HL-60 (cell line): Measurements from ENCODE around the gene MIOS.
A peak's percentile ranks its signal among the peaks of the same experiment; 100 is the strongest.

ENCODE experiments used
- DNase-seq, 2 experiments: peaks; one replicate each; pipeline ENCODE4 v3.0.0-alpha.2; 2010 to 2020; ENCODE audit warnings: low read depth in 1 of 2, low spot score in 1 of 2
- H3K27ac ChIP-seq: fragments of 250-450 bp; sonication (Bioruptor Pico); replicated peaks from 2 replicates; pipeline ENCODE4 v1.5.1; 2020; ENCODE audit warnings: mild to moderate bottlenecking, moderate library complexity
- H3K27me3 ChIP-seq: fragments of 250-450 bp; sonication (Bioruptor Pico); 2 replicates; pipeline ENCODE4 v1.5.1; 2021; ENCODE audit warnings: mild to moderate bottlenecking, moderate library complexity; ENCODE audit not compliant: insufficient read depth, poor library complexity, severe bottlenecking
- H3K4me3 ChIP-seq: replicated peaks from 2 replicates; pipeline ENCODE4 v1.5.1; 2011; ENCODE audit warnings: mild to moderate bottlenecking, control low read depth, low read length; ENCODE audit not compliant: insufficient read depth
- GABPA ChIP-seq: IDR thresholded peaks from 2 replicates; pipeline ENCODE4 v1.6.1; 2012; ENCODE audit warnings: low read depth
- POLR2AphosphoS5 ChIP-seq: IDR thresholded peaks from 2 replicates; pipeline ENCODE4 v1.6.1; 2012; ENCODE audit warnings: low read depth
- SPI1 ChIP-seq: IDR thresholded peaks from 2 replicates; pipeline ENCODE4 v1.6.1; 2012; ENCODE audit warnings: low read depth, mild to moderate bottlenecking, borderline replicate concordance
- TF ChIP-seq, protein P1 (sequence below): IDR thresholded peaks from 2 replicates; pipeline ENCODE4 v1.6.1; 2012; ENCODE audit warnings: low read depth; ENCODE audit not compliant: insufficient replicate concordance
- TF ChIP-seq, protein P2 (sequence below): IDR thresholded peaks from one replicate; pipeline ENCODE4 v1.5.1; 2011; ENCODE audit warnings: low read length, control low read depth, inconsistent platforms; ENCODE audit not compliant: insufficient read depth

MIOS gene

DNA sequence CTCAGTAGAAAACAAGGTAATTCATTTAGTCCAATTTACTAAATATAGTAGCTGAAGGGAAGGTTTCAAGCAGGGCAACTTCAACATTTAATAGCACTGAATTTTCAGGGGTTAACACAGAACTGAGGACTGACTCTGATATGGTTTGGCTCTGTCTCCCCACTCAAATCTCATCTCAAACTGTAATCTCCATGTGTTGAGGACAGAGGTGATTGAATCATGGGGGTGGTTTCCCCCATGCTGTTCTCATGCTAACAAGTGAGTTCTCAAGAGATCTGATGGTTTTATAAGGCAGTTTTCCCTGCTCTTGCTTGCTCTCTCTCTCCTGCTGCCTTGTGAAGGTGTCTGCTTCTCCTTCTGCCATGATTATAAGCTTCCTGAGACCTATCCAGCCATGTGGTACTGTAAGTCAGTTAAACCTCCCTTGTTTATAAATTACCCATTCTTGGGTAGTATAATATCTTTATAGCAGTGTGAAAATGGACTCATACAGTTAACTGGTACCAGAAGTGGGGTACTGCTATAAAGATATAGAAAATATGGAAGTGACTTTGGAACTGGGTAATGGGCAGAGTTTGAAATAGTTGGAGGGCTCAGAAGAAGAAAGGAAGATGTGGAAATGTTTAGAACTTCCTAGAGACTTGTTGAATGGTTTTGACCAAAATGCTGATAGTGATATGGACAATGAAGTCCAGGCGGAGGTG lies 64.1 kb downstream of the MIOS start:
- TF ChIP-seq POLR2AphosphoS5 (no peak), SPI1 (no peak), GABPA (no peak)
- TF ChIP-seq, protein P1, sequence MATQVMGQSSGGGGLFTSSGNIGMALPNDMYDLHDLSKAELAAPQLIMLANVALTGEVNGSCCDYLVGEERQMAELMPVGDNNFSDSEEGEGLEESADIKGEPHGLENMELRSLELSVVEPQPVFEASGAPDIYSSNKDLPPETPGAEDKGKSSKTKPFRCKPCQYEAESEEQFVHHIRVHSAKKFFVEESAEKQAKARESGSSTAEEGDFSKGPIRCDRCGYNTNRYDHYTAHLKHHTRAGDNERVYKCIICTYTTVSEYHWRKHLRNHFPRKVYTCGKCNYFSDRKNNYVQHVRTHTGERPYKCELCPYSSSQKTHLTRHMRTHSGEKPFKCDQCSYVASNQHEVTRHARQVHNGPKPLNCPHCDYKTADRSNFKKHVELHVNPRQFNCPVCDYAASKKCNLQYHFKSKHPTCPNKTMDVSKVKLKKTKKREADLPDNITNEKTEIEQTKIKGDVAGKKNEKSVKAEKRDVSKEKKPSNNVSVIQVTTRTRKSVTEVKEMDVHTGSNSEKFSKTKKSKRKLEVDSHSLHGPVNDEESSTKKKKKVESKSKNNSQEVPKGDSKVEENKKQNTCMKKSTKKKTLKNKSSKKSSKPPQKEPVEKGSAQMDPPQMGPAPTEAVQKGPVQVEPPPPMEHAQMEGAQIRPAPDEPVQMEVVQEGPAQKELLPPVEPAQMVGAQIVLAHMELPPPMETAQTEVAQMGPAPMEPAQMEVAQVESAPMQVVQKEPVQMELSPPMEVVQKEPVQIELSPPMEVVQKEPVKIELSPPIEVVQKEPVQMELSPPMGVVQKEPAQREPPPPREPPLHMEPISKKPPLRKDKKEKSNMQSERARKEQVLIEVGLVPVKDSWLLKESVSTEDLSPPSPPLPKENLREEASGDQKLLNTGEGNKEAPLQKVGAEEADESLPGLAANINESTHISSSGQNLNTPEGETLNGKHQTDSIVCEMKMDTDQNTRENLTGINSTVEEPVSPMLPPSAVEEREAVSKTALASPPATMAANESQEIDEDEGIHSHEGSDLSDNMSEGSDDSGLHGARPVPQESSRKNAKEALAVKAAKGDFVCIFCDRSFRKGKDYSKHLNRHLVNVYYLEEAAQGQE = no peak
- TF ChIP-seq, protein P2, sequence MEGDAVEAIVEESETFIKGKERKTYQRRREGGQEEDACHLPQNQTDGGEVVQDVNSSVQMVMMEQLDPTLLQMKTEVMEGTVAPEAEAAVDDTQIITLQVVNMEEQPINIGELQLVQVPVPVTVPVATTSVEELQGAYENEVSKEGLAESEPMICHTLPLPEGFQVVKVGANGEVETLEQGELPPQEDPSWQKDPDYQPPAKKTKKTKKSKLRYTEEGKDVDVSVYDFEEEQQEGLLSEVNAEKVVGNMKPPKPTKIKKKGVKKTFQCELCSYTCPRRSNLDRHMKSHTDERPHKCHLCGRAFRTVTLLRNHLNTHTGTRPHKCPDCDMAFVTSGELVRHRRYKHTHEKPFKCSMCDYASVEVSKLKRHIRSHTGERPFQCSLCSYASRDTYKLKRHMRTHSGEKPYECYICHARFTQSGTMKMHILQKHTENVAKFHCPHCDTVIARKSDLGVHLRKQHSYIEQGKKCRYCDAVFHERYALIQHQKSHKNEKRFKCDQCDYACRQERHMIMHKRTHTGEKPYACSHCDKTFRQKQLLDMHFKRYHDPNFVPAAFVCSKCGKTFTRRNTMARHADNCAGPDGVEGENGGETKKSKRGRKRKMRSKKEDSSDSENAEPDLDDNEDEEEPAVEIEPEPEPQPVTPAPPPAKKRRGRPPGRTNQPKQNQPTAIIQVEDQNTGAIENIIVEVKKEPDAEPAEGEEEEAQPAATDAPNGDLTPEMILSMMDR = no peak
- Histone ChIP-seq H3K4me3 (no peak overlapping the region), H3K27ac (no peak overlapping the region), H3K27me3 (no peaks in the 10 kb centered on the region)
- no peak for DNase-seq

DNA sequence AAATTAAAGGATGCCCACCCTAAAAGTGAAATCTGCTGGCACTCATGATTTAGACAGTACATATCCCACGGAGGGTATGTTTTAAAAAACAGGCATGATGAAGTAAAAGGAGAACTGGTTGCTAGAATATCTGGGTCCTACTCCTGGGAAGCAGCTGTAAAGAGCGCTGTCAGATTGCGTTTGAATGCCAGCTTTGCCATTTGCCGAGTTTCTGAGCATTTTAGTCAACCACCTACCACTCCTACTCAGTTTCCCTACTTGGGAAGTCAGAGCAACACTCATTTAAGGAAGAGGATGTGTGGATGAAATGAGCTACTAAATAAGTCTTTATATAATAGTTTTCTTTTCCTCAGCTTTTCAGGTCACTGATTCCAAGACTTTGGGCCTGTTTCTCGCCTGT lies 72.7 kb downstream of the MIOS start:
- no peak for DNase-seq
- Histone ChIP-seq H3K27me3 (no peaks in the 10 kb centered on the region), H3K27ac (peak overlapping the region; percentile 72), H3K4me3 (peak overlapping the region; percentile 81)
- no peak for TF ChIP-seq POLR2AphosphoS5
- TF ChIP-seq GABPA = no peak
- TF ChIP-seq SPI1 = no peak
- TF ChIP-seq, protein P2 = no peak
- TF ChIP-seq, protein P1 = no peak

DNA sequence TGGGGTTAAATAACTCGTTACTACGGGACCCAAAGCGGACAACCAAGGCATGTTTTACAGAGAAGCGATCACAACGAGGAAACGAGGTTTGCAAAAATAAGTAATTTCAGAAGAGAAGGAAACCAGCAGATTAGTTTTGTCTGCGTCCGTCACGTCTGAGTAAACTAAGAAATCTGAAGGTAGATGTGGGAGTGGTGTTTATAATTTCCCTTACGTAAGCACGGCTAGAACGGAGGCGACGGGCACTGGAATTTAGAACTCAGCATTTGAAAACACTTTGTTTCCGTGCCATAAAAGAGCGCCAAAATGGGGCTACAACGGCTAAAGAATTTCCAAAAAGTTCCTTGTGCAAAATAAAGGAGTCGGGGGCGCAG lies 73.2 kb downstream of the MIOS start:
- Histone ChIP-seq H3K27me3 (no peaks in the 10 kb centered on the region), H3K4me3 (peak overlapping the region; percentile 81), H3K27ac (peak overlapping the region; percentile 72)
- DNase-seq = no peak
- TF ChIP-seq POLR2AphosphoS5 (no peak), SPI1 (no peak)
- TF ChIP-seq, protein P2 = no peak
- TF ChIP-seq, protein P1 = no peak
